ENCODE measurements around the gene PHKB. TPM values are rescaled to one million over a fixed set of nuclear protein-coding genes. Genes with fewer than 3 reads are reported as not detected.
"Not testable (repeated sequence)": the region's sequence is repeated elsewhere in the genome, so short reads cannot be mapped to it uniquely, and the experiment has no call there.

Gene PHKB
- total RNA-seq, 1 donor from 2014 or later, result 72.1 TPM

DNA sequence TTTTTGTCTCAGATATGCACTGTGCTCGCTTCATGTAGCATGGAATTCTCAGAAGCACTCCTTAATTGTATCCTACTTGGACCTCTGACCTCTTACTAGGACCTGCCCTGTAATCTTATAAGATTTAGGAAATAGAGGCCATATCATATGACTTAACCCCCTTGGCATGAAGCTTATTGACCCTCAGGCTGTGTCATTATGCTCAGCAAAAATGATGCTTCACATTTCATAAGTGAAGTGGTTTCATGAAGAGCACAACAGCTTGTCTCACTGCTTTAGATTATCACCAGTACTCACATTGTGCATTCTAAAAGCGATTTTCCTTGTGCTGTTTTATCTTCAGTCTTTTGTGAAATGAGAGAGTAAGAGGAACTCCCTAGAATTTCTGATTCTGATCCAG, 6.4 kb downstream of the PHKB start:
- intact Hi-C loops (cut with DNase I), result no loop called here
- ATAC-seq (ENCODE audit: poor library complexity) (no peak), DNase-seq (no peak)

DNA sequence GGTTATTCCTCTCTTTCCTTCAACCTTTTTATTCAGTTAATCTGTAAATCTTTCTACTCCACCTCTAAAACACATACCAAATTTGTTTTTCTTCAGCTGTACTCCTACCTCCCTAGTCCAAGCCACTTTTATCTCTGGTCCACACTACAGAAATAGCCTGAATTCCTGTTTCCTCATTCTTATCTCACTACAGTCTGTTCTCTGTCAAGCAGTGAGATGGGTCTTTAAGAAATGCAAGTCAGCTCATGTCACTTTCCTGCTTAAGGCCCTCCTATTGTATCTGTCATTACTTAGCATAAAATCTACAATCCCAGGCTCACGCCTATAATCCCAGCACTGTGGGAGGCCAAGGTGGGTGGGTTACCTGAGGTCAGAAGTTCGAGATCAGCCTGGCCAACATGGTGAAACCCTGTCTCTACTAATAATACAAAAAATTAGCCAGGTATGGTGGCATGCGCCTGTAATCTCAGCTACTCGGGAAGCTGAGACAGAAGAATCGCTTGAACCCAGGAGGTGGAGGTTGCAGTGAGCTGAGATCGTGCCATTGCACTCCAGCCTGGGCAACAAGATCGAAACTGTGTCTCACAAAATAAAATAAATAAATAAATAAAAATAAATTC, 7.0 kb downstream of the PHKB start:
- peak; percentile 36 for ATAC-seq (ENCODE audit: poor library complexity)
- DNase-seq; intact Hi-C loops (cut with DNase I): not testable (repeated sequence)

DNA sequence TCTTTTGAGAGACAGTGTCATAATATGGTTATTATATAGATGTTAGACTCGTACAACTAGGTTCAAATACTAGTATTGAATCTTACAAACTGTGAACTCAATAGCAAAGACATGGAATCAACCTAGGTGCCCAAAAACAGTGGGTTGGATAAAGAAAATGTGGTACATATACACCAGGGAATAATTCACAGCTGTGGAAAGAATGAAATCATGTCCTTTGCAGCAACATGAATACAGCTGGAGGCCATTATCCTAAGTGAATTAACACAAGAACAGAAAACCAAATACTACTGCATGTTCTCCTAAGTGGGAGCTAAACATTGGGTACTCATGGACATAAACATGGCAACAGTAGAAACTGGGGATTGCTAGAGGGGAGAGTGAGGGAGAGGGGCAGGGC, 8.1 kb downstream of the PHKB start:
- ATAC-seq (ENCODE audit: poor library complexity) (no peak), DNase-seq (no peak)
- intact Hi-C loops (cut with DNase I), result no loop called here

DNA sequence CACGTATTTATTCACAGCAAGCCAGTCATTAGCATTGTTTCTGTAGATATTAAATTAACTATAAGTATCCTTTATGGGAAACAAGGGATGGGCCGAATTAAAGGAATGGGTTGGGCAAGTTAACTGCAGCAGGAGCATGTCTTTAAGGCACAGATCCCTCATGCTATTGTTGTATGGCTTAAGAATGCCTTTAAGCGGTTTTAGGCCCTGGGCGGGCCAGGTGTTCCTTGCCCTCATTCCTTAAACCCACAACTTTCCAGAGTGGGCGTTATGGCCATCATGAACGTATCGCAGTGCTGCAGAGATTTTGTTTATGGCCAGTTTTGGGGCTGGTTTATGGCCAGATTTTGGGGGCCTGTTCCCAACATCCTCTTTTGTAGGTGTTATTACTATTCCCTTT, 9.1 kb downstream of the PHKB start:
- intact Hi-C loops (cut with DNase I), result no loop called here

DNA sequence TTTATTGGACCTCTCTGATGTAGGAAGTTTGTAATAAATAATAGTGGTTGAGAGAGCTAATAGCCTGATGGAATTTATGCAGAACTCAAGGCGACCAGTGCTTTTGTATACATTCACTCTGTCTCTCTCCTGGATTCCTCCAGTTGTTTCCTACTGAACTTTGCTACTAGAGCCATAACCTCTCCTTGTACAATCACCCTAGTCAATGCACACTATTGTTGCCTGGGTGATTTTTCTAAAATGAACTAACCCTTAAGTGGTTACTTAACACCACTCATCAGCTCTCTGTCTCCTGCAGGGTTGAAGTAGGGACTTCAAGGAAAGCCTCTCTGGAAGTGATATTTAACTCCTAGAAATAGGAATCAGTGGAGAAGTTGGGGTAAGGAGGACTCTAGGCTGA, 9.7 kb downstream of the PHKB start:
- DNase-seq (no peak), ATAC-seq (ENCODE audit: poor library complexity) (no peak)
- intact Hi-C loops (cut with DNase I), result no loop called here

More for the DNA sequence above, 9.1 kb downstream of the PHKB start:
- no peak for ATAC-seq (ENCODE audit: poor library complexity)
- no peak for DNase-seq

DNA sequence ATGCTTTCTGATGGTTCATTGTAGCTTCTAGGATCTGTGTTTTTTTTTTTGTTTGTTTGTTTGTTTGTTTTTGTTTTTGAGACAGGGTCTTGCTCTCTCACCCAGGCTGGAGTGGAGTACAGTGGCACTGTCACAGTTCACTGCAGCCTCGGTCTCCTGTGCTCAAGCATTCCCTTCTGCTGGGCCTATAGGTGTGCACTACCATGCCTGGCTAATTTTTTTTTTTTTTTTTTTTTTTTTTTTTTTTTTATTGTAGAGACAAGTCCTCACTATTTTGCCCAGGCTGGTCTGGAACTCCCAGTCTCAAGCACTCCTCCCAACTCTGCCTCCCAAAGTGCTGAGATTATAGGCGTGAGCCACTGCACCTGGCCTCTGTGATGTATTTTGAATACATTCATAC, 11.9 kb downstream of the PHKB start:
- DNase-seq; intact Hi-C loops (cut with DNase I); ATAC-seq (ENCODE audit: poor library complexity): not testable (repeated sequence)

DNA sequence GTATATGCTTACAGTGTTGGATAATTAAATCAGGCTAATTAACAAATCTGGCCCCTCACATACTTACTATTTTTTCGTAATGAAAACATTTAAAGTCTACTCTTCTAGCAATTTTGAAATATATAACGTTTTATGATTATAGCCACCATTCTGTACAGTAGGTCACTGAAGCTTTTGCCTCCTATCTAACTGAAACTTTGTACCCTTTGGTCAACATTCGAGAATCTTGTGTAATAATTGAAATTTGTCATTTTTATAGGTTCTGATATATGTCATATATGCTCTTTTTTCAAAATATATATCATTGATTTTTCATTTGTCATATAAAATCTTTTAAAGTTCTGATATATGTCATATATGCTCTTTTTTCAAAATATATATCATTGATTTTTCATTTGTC, 12.7 kb downstream of the PHKB start:
- DNase-seq (no peak), ATAC-seq (ENCODE audit: poor library complexity) (no peak)
- intact Hi-C loops (cut with DNase I), result no loop called here

DNA sequence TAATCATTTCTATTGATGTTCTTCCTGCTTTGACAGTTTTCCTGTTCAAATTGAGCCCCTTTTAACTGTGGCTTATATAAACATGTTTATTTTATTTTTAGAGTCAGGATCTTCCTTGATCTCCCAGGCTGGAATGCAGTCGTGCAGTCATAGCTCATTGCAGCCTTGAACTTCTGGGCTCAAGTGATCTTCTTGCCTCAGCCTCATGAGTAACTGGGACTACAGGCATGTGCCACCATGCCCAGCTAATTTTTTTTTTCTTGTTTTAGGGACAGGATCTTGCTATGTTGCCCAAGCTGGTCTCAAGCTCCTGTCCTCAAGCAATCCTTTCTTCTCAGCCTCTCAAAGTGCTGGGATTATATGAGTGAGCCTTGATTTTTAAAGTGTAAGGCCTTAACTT, 14.7 kb downstream of the PHKB start:
- DNase-seq (no peak), ATAC-seq (ENCODE audit: poor library complexity) (peak; percentile 61)
- intact Hi-C loops (cut with DNase I), result no loop called here

DNA sequence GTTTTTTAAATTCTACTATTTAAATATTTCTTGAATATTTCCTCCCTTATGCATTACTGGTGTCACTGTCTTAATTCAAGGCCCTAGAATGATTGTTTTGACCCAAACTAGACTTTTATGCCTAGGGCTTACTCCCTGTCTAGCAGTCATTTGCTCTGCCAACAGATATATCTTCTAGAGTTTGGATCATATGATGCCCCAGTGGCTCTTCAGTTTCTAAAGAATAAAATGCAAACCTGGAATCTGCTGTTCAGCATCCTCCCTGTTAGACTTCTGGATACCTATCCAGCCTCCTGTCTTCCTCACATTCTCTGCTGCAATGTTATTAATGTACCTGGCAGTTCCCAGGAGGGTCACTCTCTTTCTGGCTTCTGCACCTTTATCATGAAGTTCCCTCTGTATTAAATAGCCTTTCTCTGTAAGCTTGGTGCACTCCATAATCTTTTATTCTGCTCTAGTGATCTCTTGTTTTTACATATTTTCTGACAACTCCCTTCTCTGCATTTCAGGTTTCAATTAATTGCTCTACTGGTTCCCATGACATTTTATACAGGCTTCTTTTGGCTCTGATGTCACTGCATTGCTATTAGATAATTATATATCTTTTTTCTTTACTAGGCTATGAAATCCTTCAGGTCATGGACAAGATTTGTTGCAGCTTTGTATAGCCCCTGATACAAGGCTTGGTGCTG, 15.7 kb downstream of the PHKB start:
- no peak for DNase-seq
- no peak for ATAC-seq (ENCODE audit: poor library complexity)
- intact Hi-C loops (cut with DNase I), result no loop called here

DNA sequence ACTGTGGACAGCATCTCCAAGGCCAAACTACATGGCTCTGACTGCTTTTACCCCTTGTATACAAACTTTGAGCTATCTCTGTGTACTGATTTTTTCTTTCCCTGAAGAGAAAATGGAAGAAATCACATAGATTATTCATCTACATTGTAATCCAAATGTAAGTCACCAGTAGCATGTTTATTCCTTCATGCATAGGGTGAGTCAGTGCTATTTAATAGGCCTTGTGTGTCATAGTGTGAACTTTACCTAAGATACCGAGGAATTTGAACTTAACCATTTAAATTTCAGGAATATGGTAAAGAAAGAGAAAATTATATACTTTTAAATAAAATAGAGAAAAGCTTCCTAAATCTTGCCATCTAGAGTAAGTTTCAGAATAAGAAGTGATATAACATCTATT, 16.5 kb downstream of the PHKB start:
- no peak for DNase-seq
- intact Hi-C loops (cut with DNase I), result no loop called here
- ATAC-seq (ENCODE audit: poor library complexity), result no peak

DNA sequence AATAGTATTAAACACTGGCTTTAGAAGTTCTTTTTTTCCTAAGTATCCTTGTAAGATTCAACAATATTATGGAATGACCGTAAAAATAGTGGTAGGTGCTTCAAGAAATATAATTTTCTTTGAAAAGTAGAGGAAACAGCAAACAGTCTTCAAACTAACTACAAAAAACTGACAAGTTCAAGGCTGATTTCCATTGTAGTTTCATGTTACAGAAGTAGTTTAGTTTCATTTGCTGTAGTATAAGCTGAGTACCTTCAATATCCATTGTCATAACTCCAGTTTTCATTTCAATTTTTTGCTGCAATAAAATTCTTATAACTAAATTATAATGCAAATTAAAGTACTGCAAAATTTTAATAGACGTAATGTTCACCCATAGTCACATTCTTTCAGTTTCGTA, 19.3 kb downstream of the PHKB start:
- DNase-seq (no peak), ATAC-seq (ENCODE audit: poor library complexity) (no peak)
- intact Hi-C loops (cut with DNase I), result no loop called here

DNA sequence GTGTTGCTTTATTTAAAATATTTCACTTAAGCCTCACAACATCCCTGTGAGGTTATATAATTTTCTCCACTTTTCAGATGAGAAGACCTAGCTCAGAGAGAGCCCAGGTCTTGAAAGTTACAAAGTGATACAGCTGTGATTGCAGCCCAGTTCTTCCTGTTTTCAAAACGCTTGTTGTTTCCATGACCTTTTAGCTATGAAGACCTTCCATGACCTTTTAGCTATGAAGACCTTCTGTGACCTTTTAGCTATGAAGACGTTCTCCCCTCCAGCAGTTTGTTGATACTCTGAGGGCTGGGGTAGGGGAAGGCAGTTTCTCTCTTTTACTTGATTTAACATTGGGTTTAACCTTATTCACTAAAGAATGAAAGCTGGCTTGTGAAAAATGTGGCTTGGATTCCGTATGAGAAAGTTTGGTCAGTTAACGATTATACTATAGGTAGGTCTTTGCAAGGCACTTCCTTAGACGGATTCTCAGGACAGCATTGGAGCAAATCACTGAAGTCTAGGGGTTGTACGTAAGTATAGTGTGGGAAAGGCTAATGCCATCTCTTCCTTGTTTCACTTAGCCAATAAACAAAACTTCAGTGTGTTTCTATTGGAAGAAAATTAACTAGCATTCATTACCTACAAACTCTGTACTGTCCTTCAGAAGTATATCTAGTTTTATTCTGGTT, 20.7 kb downstream of the PHKB start:
- ATAC-seq (ENCODE audit: poor library complexity) (no peak), DNase-seq (no peak)
- intact Hi-C loops (cut with DNase I), result no loop called here

DNA sequence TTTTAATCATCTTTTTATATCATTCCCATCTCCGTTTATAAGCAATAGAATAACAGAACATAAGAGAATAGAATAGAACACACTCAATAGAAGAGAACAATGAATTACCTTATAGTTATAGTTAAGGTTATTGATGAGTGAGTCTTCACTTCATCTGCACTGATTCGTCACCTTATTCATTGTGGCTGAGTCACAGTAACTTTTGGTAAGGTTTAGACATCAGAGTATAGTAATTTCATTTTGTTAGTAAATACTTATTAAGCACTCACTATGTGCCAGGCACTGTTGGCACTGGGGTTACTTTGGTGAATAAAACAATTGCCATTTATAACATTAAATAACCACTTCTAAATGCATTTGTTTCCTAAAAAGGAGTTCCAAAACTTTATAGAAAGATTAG, 22.5 kb downstream of the PHKB start:
- ATAC-seq (ENCODE audit: poor library complexity) (no peak), DNase-seq (no peak)
- intact Hi-C loops (cut with DNase I), result no loop called here

DNA sequence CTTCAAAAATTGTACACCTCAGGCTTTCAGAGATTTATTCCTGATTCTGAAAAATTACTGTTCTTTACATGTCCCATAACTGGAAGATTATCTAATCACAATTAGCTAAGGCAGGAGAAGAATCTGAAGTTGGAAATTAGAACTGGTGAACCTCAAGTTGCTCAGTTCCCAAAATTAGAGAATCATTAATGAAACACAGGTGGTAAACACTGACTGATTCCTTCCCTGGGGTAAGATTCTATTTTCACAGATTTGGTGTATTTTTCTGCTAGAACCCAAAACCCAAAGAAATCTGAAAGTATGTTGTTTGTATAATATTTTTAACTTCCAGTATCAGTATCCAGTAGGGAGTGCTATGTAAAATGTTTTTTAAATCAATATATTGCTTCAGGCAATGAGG, 25.7 kb downstream of the PHKB start:
- intact Hi-C loops (cut with DNase I), result no loop called here
- ATAC-seq (ENCODE audit: poor library complexity) (no peak), DNase-seq (no peak)

DNA sequence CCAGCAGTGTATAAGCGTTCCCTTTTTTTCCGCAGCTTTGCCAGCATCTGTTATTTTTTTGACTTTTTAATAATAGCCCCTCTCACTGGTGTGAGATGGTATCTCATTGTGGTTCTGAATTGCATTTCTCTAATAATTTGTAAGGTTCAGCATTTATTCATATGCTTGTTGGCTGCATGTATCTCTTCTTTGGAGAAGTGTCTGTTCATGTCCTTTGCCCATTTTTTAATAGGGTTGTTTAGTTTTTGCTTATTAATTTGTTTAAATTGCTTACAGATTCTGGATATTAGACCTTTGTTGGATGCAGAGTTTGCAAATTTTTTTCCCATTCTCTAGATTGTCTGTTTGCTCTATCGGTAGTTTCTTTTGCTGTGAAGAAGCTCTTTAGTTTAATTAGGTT, 26.9 kb downstream of the PHKB start:
- intact Hi-C loops (cut with DNase I), result no loop called here
- DNase-seq, result no peak
- ATAC-seq (ENCODE audit: poor library complexity), result no peak

DNA sequence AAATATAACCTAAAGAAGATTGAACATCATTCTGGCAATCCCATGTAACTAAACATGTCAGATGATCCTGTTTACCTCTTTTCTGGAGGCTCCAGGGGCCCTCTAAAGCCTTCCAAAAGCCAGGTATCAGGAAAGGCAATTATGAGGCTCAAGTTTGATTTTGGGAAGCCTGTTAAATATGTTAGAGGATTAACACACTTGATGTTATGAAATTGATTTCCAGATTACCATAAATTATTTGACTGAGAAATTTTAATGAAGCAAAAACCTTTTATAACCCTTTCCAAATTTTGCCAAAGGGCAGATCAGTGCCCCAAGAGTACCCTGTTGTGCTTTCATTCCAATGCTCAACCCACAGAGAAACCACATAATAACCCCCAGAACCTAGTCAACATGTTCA, 29.3 kb downstream of the PHKB start:
- DNase-seq, result no peak
- intact Hi-C loops (cut with DNase I), result no loop called here
- ATAC-seq (ENCODE audit: poor library complexity), result no peak

DNA sequence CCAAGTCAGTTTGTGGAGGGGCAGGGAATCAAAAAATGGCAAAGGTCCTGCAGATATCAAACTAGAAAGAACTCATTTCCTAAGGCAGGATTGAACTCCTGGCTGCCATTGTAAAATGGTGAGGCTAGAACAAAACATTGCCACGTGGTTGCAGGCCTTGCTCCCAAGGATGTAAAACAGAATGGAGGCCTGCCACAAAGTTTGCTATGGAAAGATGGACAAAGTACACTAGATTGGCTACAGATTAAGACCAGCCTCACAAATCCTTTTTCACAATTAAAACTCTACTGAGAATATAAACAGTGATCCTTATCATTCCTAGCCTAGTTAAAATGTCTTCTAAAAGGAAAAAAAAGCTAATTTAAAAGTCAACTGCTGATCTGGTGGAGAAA, 30.9 kb downstream of the PHKB start:
- DNase-seq (no peak), ATAC-seq (ENCODE audit: poor library complexity) (no peak)
- intact Hi-C loops (cut with DNase I), result no loop called here

DNA sequence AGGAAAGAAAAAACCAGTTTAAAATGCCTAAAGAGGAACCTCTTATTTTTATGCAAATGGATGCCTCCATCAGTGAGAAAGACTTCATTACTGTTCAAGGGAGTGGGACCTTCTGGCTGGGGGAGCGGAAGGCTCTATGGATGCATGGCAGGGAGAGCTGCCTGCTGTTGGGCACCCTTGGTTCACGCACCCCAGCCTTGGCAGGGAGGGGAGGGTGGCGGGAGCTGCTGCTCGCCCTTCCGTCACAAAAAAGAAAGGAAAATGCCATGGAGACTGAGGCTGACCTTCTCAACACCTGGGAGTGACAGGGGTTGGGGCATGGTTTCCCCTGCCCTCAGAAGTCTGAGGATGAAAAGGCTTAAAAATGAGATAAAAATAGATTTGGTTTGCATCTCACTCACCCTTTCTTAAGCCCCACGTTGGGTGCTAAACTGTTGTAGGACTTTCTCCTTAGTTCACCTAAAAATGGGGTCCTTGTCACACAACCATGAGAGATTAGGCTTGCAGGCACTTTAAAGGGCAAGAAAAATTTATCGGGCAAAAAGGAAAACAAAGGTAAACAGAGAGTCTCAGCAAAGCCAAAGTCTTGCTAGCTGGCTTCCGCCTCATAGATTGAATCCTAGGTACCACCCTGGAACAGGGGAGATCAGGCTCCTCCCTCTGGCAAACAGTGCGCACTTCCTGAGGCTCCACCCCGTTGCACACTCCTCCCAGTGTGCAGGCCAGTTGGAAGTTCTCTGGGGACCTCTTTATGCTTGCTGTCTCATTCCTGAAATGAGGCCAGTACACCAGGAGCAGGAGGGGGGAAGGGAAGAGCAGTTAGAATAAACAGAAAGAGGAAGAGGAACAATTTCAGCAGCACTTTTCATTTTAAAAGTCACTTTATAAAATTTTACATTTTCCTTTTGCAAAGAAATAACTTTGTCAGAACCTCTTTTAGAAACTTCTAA, 31.6 kb downstream of the PHKB start:
- ATAC-seq (ENCODE audit: poor library complexity) (peak; percentile 98), DNase-seq (peak; percentile 86)
- intact Hi-C loops (cut with DNase I), result no loop called here
